Activated naive CD8-positive, alpha-beta T cell treated with anti-CD3 and anti-CD28 coated beads, Interleukin-2, amount 50 U/mL, for 24 hours (primary cell): ENCODE measurements around the gene APLP2.

Source experiments
- ATAC-seq: fragments of 150-1000 bp; cut with Tn5 transposase; one replicate; pipeline ENCODE4 v1.10.0; 2021
- DNase-seq: peaks from one replicate; pipeline ENCODE4 v3.0.0; 2021
- H3K27ac Mint-ChIP-seq: one replicate; pipeline ENCODE4 v1.8.0; 2021; ENCODE audit warnings: mild to moderate bottlenecking, mixed read lengths
- H3K27me3 Mint-ChIP-seq: one replicate; pipeline ENCODE4 v1.8.0; 2021; ENCODE audit warnings: mixed read lengths
- H3K36me3 Mint-ChIP-seq: one replicate; pipeline ENCODE4 v1.8.0; 2021; ENCODE audit warnings: low read depth, mixed read lengths
- H3K4me1 Mint-ChIP-seq: one replicate; pipeline ENCODE4 v1.8.0; 2021; ENCODE audit warnings: mixed read lengths
- H3K4me3 Mint-ChIP-seq: one replicate; pipeline ENCODE4 v1.8.0; 2021; ENCODE audit warnings: mild to moderate bottlenecking, moderate library complexity, mixed read lengths
- H3K9me3 Mint-ChIP-seq: one replicate; pipeline ENCODE4 v1.8.0; 2021; ENCODE audit warnings: mixed read lengths

APLP2 gene

GRCh38 chr11:130148796-130149326 is 79.2 kb downstream of the APLP2 start:
- ATAC-seq (no peak), DNase-seq (no peak)
- no peak overlapping the region for H3K27ac Mint-ChIP-seq
- H3K9me3 Mint-ChIP-seq: no peaks in the 10 kb centered on the region
- no peak overlapping the region for H3K4me3 Mint-ChIP-seq
- peaks cover 4% of the 10 kb centered on the region for H3K36me3 Mint-ChIP-seq
- peaks cover 13% of the 10 kb centered on the region for H3K4me1 Mint-ChIP-seq
- peaks cover 2% of the 10 kb centered on the region for H3K27me3 Mint-ChIP-seq

GRCh38 chr11:130150790-130151189 is 81.1 kb downstream of the APLP2 start:
- Mint-ChIP-seq H3K27me3 (peaks cover 2% of the 10 kb centered on the region), H3K36me3 (no peaks in the 10 kb centered on the region), H3K4me3 (no peak overlapping the region), H3K4me1 (peaks cover 13% of the 10 kb centered on the region), H3K27ac (no peak overlapping the region), H3K9me3 (no peaks in the 10 kb centered on the region)
- DNase-seq: no peak
- ATAC-seq: no peak

GRCh38 chr11:130151196-130151595 is 81.5 kb downstream of the APLP2 start:
- ATAC-seq (no peak), DNase-seq (no peak)
- Mint-ChIP-seq H3K4me1 (peaks cover 12% of the 10 kb centered on the region), H3K9me3 (no peaks in the 10 kb centered on the region), H3K27ac (no peak overlapping the region), H3K27me3 (peaks cover 2% of the 10 kb centered on the region), H3K36me3 (no peaks in the 10 kb centered on the region), H3K4me3 (no peak overlapping the region)

- peaks cover 5% of the 10 kb centered on the region for H3K4me1 Mint-ChIP-seq
- ATAC-seq (peak; percentile 18), DNase-seq (no peak)
- H3K4me3 Mint-ChIP-seq: no peak overlapping the region
- no peaks in the 10 kb centered on the region for H3K9me3 Mint-ChIP-seq
- no peaks in the 10 kb centered on the region for H3K36me3 Mint-ChIP-seq
- H3K27ac Mint-ChIP-seq: no peak overlapping the region
- peaks cover 26% of the 10 kb centered on the region for H3K27me3 Mint-ChIP-seq
Observed at GRCh38 chr11:130156108-130157022, 86.7 kb downstream of the APLP2 start.

GRCh38 chr11:130157101-130157500 is 87.4 kb downstream of the APLP2 start:
- Mint-ChIP-seq H3K4me3 (no peak overlapping the region), H3K36me3 (no peaks in the 10 kb centered on the region), H3K9me3 (no peaks in the 10 kb centered on the region), H3K27me3 (peaks cover 30% of the 10 kb centered on the region), H3K27ac (no peak overlapping the region), H3K4me1 (peaks cover 8% of the 10 kb centered on the region)
- DNase-seq: no peak
- no peak for ATAC-seq

- DNase-seq (no peak), ATAC-seq (no peak)
- no peaks in the 10 kb centered on the region for H3K36me3 Mint-ChIP-seq
- peaks cover 12% of the 10 kb centered on the region for H3K4me1 Mint-ChIP-seq
- H3K4me3 Mint-ChIP-seq: no peak overlapping the region
- no peaks in the 10 kb centered on the region for H3K9me3 Mint-ChIP-seq
- H3K27ac Mint-ChIP-seq: no peak overlapping the region
- peaks cover 36% of the 10 kb centered on the region for H3K27me3 Mint-ChIP-seq
Observed at GRCh38 chr11:130157840-130158239, 88.1 kb downstream of the APLP2 start.

- H3K4me3 Mint-ChIP-seq: peak overlapping the region; percentile 4
- H3K27ac Mint-ChIP-seq: no peak overlapping the region
- ATAC-seq: no peak
- no peak for DNase-seq
- H3K27me3 Mint-ChIP-seq: peaks cover 46% of the 10 kb centered on the region
- peaks cover 16% of the 10 kb centered on the region for H3K4me1 Mint-ChIP-seq
- no peaks in the 10 kb centered on the region for H3K9me3 Mint-ChIP-seq
- H3K36me3 Mint-ChIP-seq: no peaks in the 10 kb centered on the region
Observed at GRCh38 chr11:130159139-130159538, 89.4 kb downstream of the APLP2 start.

- Mint-ChIP-seq H3K4me3 (peak within 1 kb of the TSS; percentile 49), H3K9me3 (no peaks in the 10 kb centered on the region), H3K36me3 (no peaks in the 10 kb centered on the region), H3K4me1 (peaks cover 16% of the 10 kb centered on the region), H3K27ac (no peak within 1 kb of the TSS), H3K27me3 (peaks cover 48% of the 10 kb centered on the region)
- peak; percentile 15 for DNase-seq
- ATAC-seq: no peak
Observed at GRCh38 chr11:130159657-130160497, 90.2 kb downstream of the APLP2 start, which contains the start of gene ST14. Gene ST14, plus strand, starts transcription at chr11:130159782. Its CDS starts 198 bp downstream, at chr11:130159980.

GRCh38 chr11:130160498-130161155 is 90.9 kb downstream of the APLP2 start:
- H3K27ac Mint-ChIP-seq: no peak overlapping the region
- ATAC-seq: no peak
- H3K36me3 Mint-ChIP-seq: no peaks in the 10 kb centered on the region
- H3K9me3 Mint-ChIP-seq: no peaks in the 10 kb centered on the region
- H3K4me3 Mint-ChIP-seq: peak overlapping the region; percentile 49
- DNase-seq: no peak
- H3K27me3 Mint-ChIP-seq: peaks cover 50% of the 10 kb centered on the region
- H3K4me1 Mint-ChIP-seq: peaks cover 16% of the 10 kb centered on the region

GRCh38 chr11:130161441-130162145 is 91.9 kb downstream of the APLP2 start:
- no peak overlapping the region for H3K4me3 Mint-ChIP-seq
- no peaks in the 10 kb centered on the region for H3K36me3 Mint-ChIP-seq
- peaks cover 19% of the 10 kb centered on the region for H3K4me1 Mint-ChIP-seq
- H3K9me3 Mint-ChIP-seq: no peaks in the 10 kb centered on the region
- ATAC-seq: no peak
- no peak for DNase-seq
- no peak overlapping the region for H3K27ac Mint-ChIP-seq
- H3K27me3 Mint-ChIP-seq: peaks cover 54% of the 10 kb centered on the region

GRCh38 chr11:130162733-130163132 is 93.0 kb downstream of the APLP2 start:
- DNase-seq (no peak), ATAC-seq (peak; percentile 66)
- Mint-ChIP-seq H3K27me3 (peaks cover 57% of the 10 kb centered on the region), H3K9me3 (no peaks in the 10 kb centered on the region), H3K4me3 (no peak overlapping the region), H3K4me1 (peaks cover 19% of the 10 kb centered on the region), H3K27ac (no peak overlapping the region), H3K36me3 (no peaks in the 10 kb centered on the region)

- peaks cover 54% of the 10 kb centered on the region for H3K27me3 Mint-ChIP-seq
- peaks cover 22% of the 10 kb centered on the region for H3K4me1 Mint-ChIP-seq
- H3K27ac Mint-ChIP-seq: no peak overlapping the region
- no peak overlapping the region for H3K4me3 Mint-ChIP-seq
- H3K36me3 Mint-ChIP-seq: no peaks in the 10 kb centered on the region
- no peak for ATAC-seq
- no peak for DNase-seq
- H3K9me3 Mint-ChIP-seq: no peaks in the 10 kb centered on the region
Observed at GRCh38 chr11:130163346-130164220, 93.9 kb downstream of the APLP2 start.

- Mint-ChIP-seq H3K27ac (no peak overlapping the region), H3K27me3 (peaks cover 48% of the 10 kb centered on the region), H3K36me3 (no peaks in the 10 kb centered on the region), H3K9me3 (no peaks in the 10 kb centered on the region), H3K4me3 (no peak overlapping the region), H3K4me1 (peaks cover 20% of the 10 kb centered on the region)
- DNase-seq (no peak), ATAC-seq (no peak)
Observed at GRCh38 chr11:130164221-130164570, 94.5 kb downstream of the APLP2 start.
